SK-N-SH (cell line): ENCODE data around the gene RRBP1. TPM values are rescaled to one million over a fixed set of nuclear protein-coding genes. Genes with fewer than 3 reads are reported as not detected.

ENCODE experiments used
- CTCF ChIA-PET: fragments of 300-600, 350-600 bp; formaldehyde crosslinking; extraction: SDS; loops from one replicate; lab custom pipeline; 2021; lab: Yijun Ruan, JAX
- POLR2A ChIA-PET: fragments of 350-600 bp; sonication (Branson Sonifier 250); formaldehyde crosslinking; extraction: SDS; loops from one replicate; lab custom pipeline; 2020; ENCODE audit warnings: antibody characterized with exemption, inconsistent platforms; lab: Yijun Ruan, JAX
- DNase-seq: peaks from one replicate; pipeline ENCODE4 v3.0.0; 2012
- H2AFZ ChIP-seq: fragments of 200-600 bp; sonication (generic); 2 replicates; pipeline ENCODE4 v1.8.1; 2016; ENCODE audit warnings: antibody characterized with exemption, mild to moderate bottlenecking, low read depth
- H3F3A ChIP-seq: fragments of 200-600 bp; sonication (generic); replicated peaks from 2 replicates; pipeline ENCODE3; 2016; ENCODE audit warnings: antibody characterized with exemption, mild to moderate bottlenecking; ENCODE audit not compliant: insufficient read depth
- H3K27ac ChIP-seq, 2 experiments: fragments of 200-500 bp in 1 of 2; fragments of 200-600 bp in 1 of 2; sonication (Bioruptor generic) in 1 of 2; sonication (generic), shearing (Covaris generic) in 1 of 2; 2 replicates each; pipeline versions ENCODE4 v1.5.1 to v1.6.1; 2014 to 2016; ENCODE audit warnings: low read depth in 2 of 2, inconsistent platforms in 1 of 2, low read length in 1 of 2, mild to moderate bottlenecking in 1 of 2, mixed read lengths in 1 of 2
- H3K27me3 ChIP-seq: fragments of 200-600 bp; sonication (generic), shearing (Covaris generic); 2 replicates; pipeline ENCODE4 v1.6.1; 2016; ENCODE audit warnings: mixed run types; ENCODE audit not compliant: insufficient read depth
- H3K36me3 ChIP-seq, 2 experiments: fragments of 200-500 bp in 1 of 2; fragments of 200-600 bp in 1 of 2; sonication (Bioruptor generic) in 1 of 2; sonication (generic) in 1 of 2; replicated peaks in 1 of 2; 2 replicates each; pipeline versions ENCODE3 to v1.5.1; 2014 to 2016; ENCODE audit warnings: low read length in 1 of 2, mild to moderate bottlenecking in 1 of 2; ENCODE audit not compliant: insufficient read depth in 2 of 2, control insufficient read depth in 1 of 2
- H3K4me1 ChIP-seq, 2 experiments: fragments of 200-500 bp in 1 of 2; fragments of 200-600 bp in 1 of 2; sonication (Bioruptor generic) in 1 of 2; sonication (generic), shearing (Covaris generic) in 1 of 2; 2 replicates each; pipeline versions ENCODE4 v1.5.1 to v1.6.1; 2014 to 2016; ENCODE audit warnings: low read depth in 1 of 2, low read length in 1 of 2, mixed run types in 1 of 2; ENCODE audit not compliant: insufficient read depth in 2 of 2, control insufficient read depth in 1 of 2
- H3K4me2 ChIP-seq: fragments of 200-600 bp; sonication (generic), shearing (Covaris generic); 2 replicates; pipeline ENCODE4 v1.6.1; 2017; ENCODE audit warnings: mixed run types
- H3K4me3 ChIP-seq, 2 experiments: fragments of 200-500 bp in 1 of 2; fragments of 200-600 bp in 1 of 2; sonication (Bioruptor generic) in 1 of 2; sonication (generic), shearing (Covaris generic) in 1 of 2; 2 replicates each; pipeline versions ENCODE4 v1.5.1 to v1.8.1; 2014 to 2016; ENCODE audit warnings: low read depth in 2 of 2, inconsistent platforms in 1 of 2, low read length in 1 of 2, mild to moderate bottlenecking in 1 of 2, mixed read lengths in 1 of 2, moderate library complexity in 1 of 2
- H3K79me2 ChIP-seq: fragments of 200-600 bp; sonication (generic); 2 replicates; pipeline ENCODE4 v1.8.1; 2017; ENCODE audit warnings: mild to moderate bottlenecking; ENCODE audit not compliant: insufficient read depth
- H3K9ac ChIP-seq: fragments of 200-600 bp; sonication (generic); 2 replicates; pipeline ENCODE4 v1.6.1; 2017; ENCODE audit warnings: mixed run types
- H3K9me2 ChIP-seq: fragments of 200-600 bp; sonication (generic); 2 replicates; pipeline ENCODE4 v1.6.1; 2017; ENCODE audit warnings: mixed run types
- H3K9me3 ChIP-seq: fragments of 200-600 bp; sonication (generic); 2 replicates; pipeline ENCODE4 v1.6.1; 2017; ENCODE audit warnings: mixed run types, mild to moderate bottlenecking, moderate library complexity
- H4K20me1 ChIP-seq: fragments of 200-600 bp; sonication (generic); 2 replicates; pipeline ENCODE4 v1.6.1; 2017; ENCODE audit warnings: mild to moderate bottlenecking, mixed run types; ENCODE audit not compliant: insufficient read depth
- CHD2 ChIP-seq: fragments of 150-350 bp; IDR thresholded peaks from 2 replicates; pipeline ENCODE4 v1.6.1; 2018; ENCODE audit warnings: low read length; ENCODE audit not compliant: partially characterized antibody
- ELF1 ChIP-seq: IDR thresholded peaks from 2 replicates; pipeline ENCODE4 v1.4.0; 2012
- EP300 ChIP-seq, 2 experiments: IDR thresholded peaks; 2 replicates each; pipeline versions ENCODE4 v1.4.0 to v1.6.1; 2012; ENCODE audit warnings: borderline replicate concordance in 1 of 2, low read depth in 1 of 2, low read length in 1 of 2
- EZH2phosphoT487 ChIP-seq: fragments of 200-600 bp; sonication (generic); IDR thresholded peaks from 2 replicates; pipeline ENCODE4 v1.6.1; 2017; ENCODE audit warnings: low read depth, mixed run types, mild to moderate bottlenecking, antibody characterized with exemption, moderate library complexity, borderline replicate concordance
- FOXJ3 ChIP-seq: sonication (generic); formaldehyde crosslinking; IDR thresholded peaks from 2 replicates; pipeline ENCODE4 v1.5.1; 2020; ENCODE audit warnings: mild to moderate bottlenecking, missing genetic modification reagents
- FOXM1 ChIP-seq: IDR thresholded peaks from 2 replicates; pipeline ENCODE4 v1.4.0; 2012; ENCODE audit warnings: low read depth, mild to moderate bottlenecking
- MXI1 ChIP-seq: IDR thresholded peaks from 2 replicates; pipeline ENCODE4 v1.6.1; 2012; ENCODE audit warnings: mild to moderate bottlenecking, low read depth, low read length, improper control_type of control experiment
- RFX5 ChIP-seq: IDR thresholded peaks from 2 replicates; pipeline ENCODE4 v1.6.1; 2012; ENCODE audit warnings: mild to moderate bottlenecking, improper control_type of control experiment, low read length
- TAF1 ChIP-seq: IDR thresholded peaks from 2 replicates; pipeline ENCODE4 v1.6.1; 2012; ENCODE audit warnings: low read depth, mild to moderate bottlenecking, low read length, moderate library complexity, borderline replicate concordance
- TCF12 ChIP-seq: IDR thresholded peaks from 2 replicates; pipeline ENCODE4 v1.4.0; 2012
- TEAD4 ChIP-seq: IDR thresholded peaks from 2 replicates; pipeline ENCODE4 v1.4.0; 2012; ENCODE audit warnings: mild to moderate bottlenecking, borderline replicate concordance; ENCODE audit not compliant: insufficient read depth
- YY1 ChIP-seq: IDR thresholded peaks from 2 replicates; pipeline ENCODE4 v1.4.0; 2012; ENCODE audit warnings: low read depth, mild to moderate bottlenecking
- ZBTB33 ChIP-seq: IDR thresholded peaks from 2 replicates; pipeline ENCODE4 v1.4.0; 2012; ENCODE audit warnings: low read depth, borderline replicate concordance
- WGBS: methylation state at CpG from one replicate; pipeline ENCODE4 v1.1.6; 2017; ENCODE audit warnings: low lambda C conversion rate; 5-methylcytosine and 5-hydroxymethylcytosine counted together
- polyA plus RNA-seq, 3 experiments: library from polyadenylated mRNA; depleted of rRNA; stranded (reverse); fragments of >200 nt; gene quantifications; 2 replicates each; pipeline ENCODE4 v1.2.3, GENCODE V29; 2012
- TF ChIP-seq, protein P1 (sequence below): IDR thresholded peaks from 2 replicates; pipeline ENCODE4 v1.4.0; 2012; ENCODE audit warnings: low read depth, borderline replicate concordance

RRBP1 gene
- polyA plus RNA-seq, 1 of the 3 experiments (the other 2 are of a cell fraction), result 50.2 TPM

GRCh38 chr20:17651129-17651759 lies 30.8 kb downstream of the RRBP1 start:
- Histone ChIP-seq H3K36me3 (peaks cover 2 to 16% of the 10 kb centered on the region in 2 experiments), H3K9me2 (no peaks in the 10 kb centered on the region), H3K9me3 (no peaks in the 10 kb centered on the region), H3K9ac (no peak overlapping the region), H3F3A (peaks cover 10% of the 10 kb centered on the region), H3K27ac (no peak overlapping the region), H3K4me2 (no peak overlapping the region), H2AFZ (no peak overlapping the region), H3K27me3 (no peaks in the 10 kb centered on the region), H3K79me2 (peaks cover 98% of the 10 kb centered on the region), H3K4me3 (no peak overlapping the region), H3K4me1 (peaks cover 12 to 21% of the 10 kb centered on the region in 2 experiments; a peak in 2 of 4 replicates), H4K20me1 (peaks cover 90% of the 10 kb centered on the region)
- ChIA-PET POLR2A (interaction anchor here (0.6 kb wide), 2 partner anchors 8 to 344 kb away, joined by 4 read pairs; no protein-coding TSS in a partner anchor), CTCF (interaction anchor here (0.8 to 1.5 kb wide), 3 partner anchors 31 to 288 kb away, joined by 3 to 4 read pairs (median 4); partner anchors contain the start of gene RRBP1)
- TF ChIP-seq CHD2 (no peak), RFX5 (no peak), TCF12 (no peak), EP300 (IDR thresholded peaks at IDR 0.05; ENCODE audit: borderline replicate concordance in 1 of 2, low read depth in 1 of 2, low read length in 1 of 2) (no peak), TEAD4 (no peak), YY1 (no peak), TAF1 (no peak), EZH2phosphoT487 (no peak), MXI1 (no peak), ELF1 (no peak), FOXM1 (no peak), ZBTB33 (no peak), FOXJ3 (CRISPR knock-in tag) (no peak)
- TF ChIP-seq, protein P1, sequence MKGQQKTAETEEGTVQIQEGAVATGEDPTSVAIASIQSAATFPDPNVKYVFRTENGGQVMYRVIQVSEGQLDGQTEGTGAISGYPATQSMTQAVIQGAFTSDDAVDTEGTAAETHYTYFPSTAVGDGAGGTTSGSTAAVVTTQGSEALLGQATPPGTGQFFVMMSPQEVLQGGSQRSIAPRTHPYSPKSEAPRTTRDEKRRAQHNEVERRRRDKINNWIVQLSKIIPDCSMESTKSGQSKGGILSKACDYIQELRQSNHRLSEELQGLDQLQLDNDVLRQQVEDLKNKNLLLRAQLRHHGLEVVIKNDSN, result no peak
- DNase-seq, result no peak
- 81% methylated on average over 11 of the region's 11 CpGs for WGBS
